Keratinocyte (primary cell): Measurements from ENCODE around the gene OVOL2.
A peak's percentile ranks its signal among the peaks of the same experiment; 100 is the strongest.

Experiments used
- CTCF ChIP-seq, 3 experiments: IDR thresholded peaks in 1 of 3; conservative IDR thresholded peaks in 1 of 3; optimal IDR thresholded peaks in 1 of 3; 2 replicates in 2 of 3; 3 replicates in 1 of 3; pipeline versions ENCODE3 to v1.5.1; 2011; ENCODE audit warnings: low read length in 3 of 3, mild to moderate bottlenecking in 3 of 3, moderate library complexity in 2 of 3, control low read depth in 1 of 3, inconsistent platforms in 1 of 3; ENCODE audit not compliant: insufficient read depth in 2 of 3; ENCODE audit errors: extremely low read depth in 1 of 3
- EZH2 ChIP-seq: IDR thresholded peaks from one replicate; pipeline ENCODE4 v1.6.1; 2012; ENCODE audit warnings: inconsistent platforms, mild to moderate bottlenecking, low read length, moderate library complexity

- TF ChIP-seq CTCF (optimal IDR thresholded peaks at IDR 0.05 in 1 of 3, IDR thresholded peaks at IDR 0.05 in 1 of 3, conservative IDR thresholded peaks at IDR 0.05 in 1 of 3; ENCODE audit: extremely low read depth in 1 of 3, insufficient read depth in 2 of 3, low read length in 3 of 3) (peak in 1 of 3 experiments; percentile 14), EZH2 (no peak)
Observed at GRCh38 chr20:18057101-18057993, at the start of gene OVOL2.
